Kidney (tissue), 14 donors: ENCODE results near the gene SEPTIN1. TPM values are rescaled to one million over a fixed set of nuclear protein-coding genes. Genes with fewer than 3 reads are reported as not detected.

Source experiments
- DNase-seq, 5 donors: peaks; one replicate each; pipeline ENCODE4 v3.0.0-alpha.2; 2013 to 2020
- FAIRE-seq: peaks from 2 replicates; lab custom pipeline; 2012; peaks lifted over from hg19 to GRCh38; lab: Jason Lieb, UNC
- H3K27ac ChIP-seq, 2 donors: one replicate each; pipeline ENCODE4 v1.7.0; 2013; ENCODE audit warnings: low read depth in 2 of 2, low read length in 2 of 2, inconsistent platforms in 1 of 2
- H3K27me3 ChIP-seq: one replicate; pipeline ENCODE4 v1.7.1; 2013; ENCODE audit warnings: low read length, inconsistent platforms; ENCODE audit not compliant: control insufficient read depth, insufficient read depth
- H3K36me3 ChIP-seq, 3 donors: one replicate each; pipeline versions ENCODE4 v1.7.0 to v1.7.1; 2013; ENCODE audit warnings: low read length in 3 of 3, control low read depth in 1 of 3, inconsistent platforms in 1 of 3; ENCODE audit not compliant: insufficient read depth in 3 of 3, control insufficient read depth in 2 of 3
- H3K4me1 ChIP-seq, 3 donors: one replicate each; pipeline versions ENCODE4 v1.7.0 to v1.7.1; 2013; ENCODE audit warnings: low read length in 3 of 3, inconsistent platforms in 1 of 3, low read depth in 1 of 3; ENCODE audit not compliant: control insufficient read depth in 2 of 3, insufficient read depth in 2 of 3
- H3K4me3 ChIP-seq, 3 donors: one replicate each; pipeline versions ENCODE4 v1.7.0 to v1.8.1; 2013; ENCODE audit warnings: low read length in 3 of 3, control low read depth in 1 of 3, inconsistent platforms in 1 of 3
- H3K9ac ChIP-seq, 3 donors: one replicate each; pipeline versions ENCODE4 v1.7.0 to v1.7.1; 2013; ENCODE audit warnings: low read length in 3 of 3, control low read depth in 1 of 3, inconsistent platforms in 1 of 3
- H3K9me3 ChIP-seq, 3 donors: one replicate each; pipeline versions ENCODE4 v1.7.0 to v1.7.1; 2013; ENCODE audit warnings: low read length in 3 of 3, control low read depth in 1 of 3, inconsistent platforms in 1 of 3; ENCODE audit not compliant: control insufficient read depth in 2 of 3, insufficient read depth in 1 of 3
- CTCF ChIP-seq: IDR thresholded peaks from 3 replicates; pipeline ENCODE4 v1.5.1; 2012; ENCODE audit warnings: mild to moderate bottlenecking, moderate library complexity, borderline replicate concordance; ENCODE audit not compliant: insufficient read depth; ENCODE audit errors: extremely low read depth
- intact Hi-C: fragments of 100-400 bp; cut with DNase I; formaldehyde crosslinking; loops from one replicate; pipeline ENCODE4 v1.11.1; 2022
- polyA plus RNA-seq: library from polyadenylated mRNA; stranded (reverse); fragments of 350-450 nt; fragmentation: Illumina TruSeq; extraction: RNeasy Lipid Tissue Mini Kit (QIAGEN cat#74804); gene quantifications from one replicate; pipeline ENCODE4 v1.2.3, GENCODE V29; 2014; ENCODE audit warnings: low read depth, low replicate concordance; ENCODE audit not compliant: insufficient read depth
- total RNA-seq: library from RNA; stranded (reverse); fragmentation: NEBNext Ultra II Directional; extraction: Animal tissue kit (Norgen Biotek cat#: 25700); gene quantifications from one replicate; pipeline ENCODE4 v1.2.1, GENCODE V29; 2021
- donor health status: control.
- donor health status: control.
- donor health status: control.
- donor health status: control.
- donor health status: control.
- donor health status: DM: yes; HTN: yes; CAD: no.
- donor health status: Normal renal cell carcinoma (clear cell type).

Gene SEPTIN1
- total and polyA plus RNA-seq, 2 donors from 2014 or later: 5.0 to 12.8 TPM

- H3K36me3 ChIP-seq: peaks cover 0 to 3% (median 0%) of the 10 kb centered on the region in 3 donors
- FAIRE-seq: no peak
- peaks cover 0 to 9% (median 6%) of the 10 kb centered on the region in 3 donors for H3K4me1 ChIP-seq
- H3K27ac ChIP-seq: peak overlapping the region in 1 of 2 donors; percentile 43
- intact Hi-C loops: no loop called here
- H3K27me3 ChIP-seq: no peaks in the 10 kb centered on the region
- H3K4me3 ChIP-seq: peak overlapping the region; percentile 64 to 76 (median 68)
- no peak for TF ChIP-seq CTCF
- no peaks in the 10 kb centered on the region for H3K9me3 ChIP-seq
- DNase-seq: peak in 1 of 5 donors; percentile 20
- H3K9ac ChIP-seq: peak overlapping the region; percentile 40 to 71 (median 65)
Measured at GRCh38 chr16:30395992-30396585, 13.7 kb upstream of the SEPTIN1 start.

- Histone ChIP-seq H3K27me3 (no peaks in the 10 kb centered on the region), H3K4me3 (peak within 1 kb of the TSS; percentile 64 to 76 (median 68)), H3K36me3 (peaks cover 0 to 3% (median 0%) of the 10 kb centered on the region in 3 donors), H3K9me3 (no peaks in the 10 kb centered on the region), H3K27ac (peak within 1 kb of the TSS; percentile 28 to 43), H3K4me1 (peaks cover 0 to 9% (median 6%) of the 10 kb centered on the region in 3 donors), H3K9ac (peak within 1 kb of the TSS; percentile 65 to 73 (median 71))
- peak; percentile 37 for TF ChIP-seq CTCF
- FAIRE-seq (no peak), DNase-seq (peak; percentile 93 to 98 (median 96))
- intact Hi-C loops: no loop called here
Measured at GRCh38 chr16:30395155-30395991, 13.0 kb upstream of the SEPTIN1 start, which contains the start of gene ZNF48. ZNF48 (plus strand) TSS chr16:30395420; CDS start chr16:30395795, 375 bp downstream.

GRCh38 chr16:30394592-30395154 is 12.3 kb upstream of the SEPTIN1 start:
- Histone ChIP-seq H3K36me3 (peaks cover 0 to 3% (median 0%) of the 10 kb centered on the region in 3 donors), H3K9me3 (no peaks in the 10 kb centered on the region), H3K27ac (peak overlapping the region; percentile 25 to 28), H3K9ac (peak overlapping the region in 2 of 3 donors; percentile 40 to 73), H3K4me3 (peak overlapping the region; percentile 50 to 76 (median 52)), H3K27me3 (no peaks in the 10 kb centered on the region), H3K4me1 (peaks cover 0 to 9% (median 6%) of the 10 kb centered on the region in 3 donors)
- intact Hi-C loops: no loop called here
- TF ChIP-seq CTCF: no peak
- DNase-seq (peak in 1 of 5 donors; percentile 63), FAIRE-seq (no peak)
